KOPT-K1 (cell line): ENCODE measurements around the gene UPP1.

Source experiments
- H3K27ac ChIP-seq: fragments of 200-600 bp; sonication (generic); 2 replicates; pipeline ENCODE4 v1.5.1; 2016; ENCODE audit warnings: antibody characterized with exemption, mild to moderate bottlenecking, low read depth, low read length; ENCODE audit not compliant: poor library complexity, severe bottlenecking
- H3K36me3 ChIP-seq: fragments of 200-600 bp; sonication (generic); 2 replicates; pipeline ENCODE4 v1.5.1; 2017; ENCODE audit warnings: antibody characterized with exemption, mild to moderate bottlenecking, low read length, moderate library complexity; ENCODE audit not compliant: insufficient read depth
- H3K9me3 ChIP-seq: fragments of 200-600 bp; sonication (generic); 2 replicates; pipeline ENCODE4 v1.5.1; 2017; ENCODE audit warnings: antibody characterized with exemption, low read length, mild to moderate bottlenecking; ENCODE audit not compliant: insufficient read depth, poor library complexity, severe bottlenecking

Gene UPP1

GRCh38 chr7:48097521-48098231, 8.6 kb downstream of the UPP1 start:
- Histone ChIP-seq H3K36me3 (no peaks in the 10 kb centered on the region), H3K9me3 (no peaks in the 10 kb centered on the region), H3K27ac (no peak overlapping the region)

- no peak overlapping the region for H3K27ac ChIP-seq
- H3K36me3 ChIP-seq: no peaks in the 10 kb centered on the region
- H3K9me3 ChIP-seq: no peaks in the 10 kb centered on the region
Observed at GRCh38 chr7:48098846-48099245, 9.8 kb downstream of the UPP1 start.

- Histone ChIP-seq H3K9me3 (no peaks in the 10 kb centered on the region), H3K36me3 (no peaks in the 10 kb centered on the region), H3K27ac (no peak overlapping the region)
Observed at GRCh38 chr7:48099781-48100180, 10.7 kb downstream of the UPP1 start.

GRCh38 chr7:48101352-48101751, 12.3 kb downstream of the UPP1 start:
- no peak overlapping the region for H3K27ac ChIP-seq
- no peaks in the 10 kb centered on the region for H3K36me3 ChIP-seq
- no peaks in the 10 kb centered on the region for H3K9me3 ChIP-seq

- no peaks in the 10 kb centered on the region for H3K36me3 ChIP-seq
- H3K9me3 ChIP-seq: no peaks in the 10 kb centered on the region
- no peak overlapping the region for H3K27ac ChIP-seq
Observed at GRCh38 chr7:48101968-48102367, 12.9 kb downstream of the UPP1 start.

GRCh38 chr7:48102530-48102929, 13.5 kb downstream of the UPP1 start:
- Histone ChIP-seq H3K9me3 (no peaks in the 10 kb centered on the region), H3K27ac (no peak overlapping the region), H3K36me3 (no peaks in the 10 kb centered on the region)

GRCh38 chr7:48105045-48105444, 16.0 kb downstream of the UPP1 start:
- Histone ChIP-seq H3K27ac (no peak overlapping the region), H3K36me3 (no peaks in the 10 kb centered on the region), H3K9me3 (no peaks in the 10 kb centered on the region)

GRCh38 chr7:48106906-48107659, 18.0 kb downstream of the UPP1 start:
- H3K9me3 ChIP-seq: no peaks in the 10 kb centered on the region
- H3K36me3 ChIP-seq: no peaks in the 10 kb centered on the region
- no peak overlapping the region for H3K27ac ChIP-seq

GRCh38 chr7:48107926-48108472, 18.9 kb downstream of the UPP1 start:
- no peak overlapping the region for H3K27ac ChIP-seq

GRCh38 chr7:48108959-48109847, 20.1 kb downstream of the UPP1 start:
- Histone ChIP-seq H3K36me3 (no peaks in the 10 kb centered on the region), H3K27ac (no peak overlapping the region), H3K9me3 (no peaks in the 10 kb centered on the region)

More at GRCh38 chr7:48107926-48108472, 18.9 kb downstream of the UPP1 start:
- Histone ChIP-seq H3K36me3 (no peaks in the 10 kb centered on the region), H3K9me3 (no peaks in the 10 kb centered on the region)

- Histone ChIP-seq H3K36me3 (no peaks in the 10 kb centered on the region), H3K9me3 (no peaks in the 10 kb centered on the region), H3K27ac (no peak overlapping the region)
Observed at GRCh38 chr7:48109848-48110663, 21.0 kb downstream of the UPP1 start.

GRCh38 chr7:48110868-48111267, 21.8 kb downstream of the UPP1 start:
- no peak overlapping the region for H3K27ac ChIP-seq
- H3K36me3 ChIP-seq: no peaks in the 10 kb centered on the region
- H3K9me3 ChIP-seq: no peaks in the 10 kb centered on the region

GRCh38 chr7:48111596-48111995, 22.5 kb downstream of the UPP1 start:
- H3K27ac ChIP-seq: no peak overlapping the region

GRCh38 chr7:48112401-48113165, 23.5 kb downstream of the UPP1 start:
- H3K9me3 ChIP-seq: no peaks in the 10 kb centered on the region
- H3K27ac ChIP-seq: no peak overlapping the region
- H3K36me3 ChIP-seq: no peaks in the 10 kb centered on the region

More at GRCh38 chr7:48111596-48111995, 22.5 kb downstream of the UPP1 start:
- H3K36me3 ChIP-seq: no peaks in the 10 kb centered on the region
- no peaks in the 10 kb centered on the region for H3K9me3 ChIP-seq
